GM19240 (cell line): Measurements from ENCODE around the gene PPIP5K1.
"Not testable (repeated sequence)": the region's sequence is repeated elsewhere in the genome, so short reads cannot be mapped to it uniquely, and the experiment has no call there.

ENCODE experiments used
- DNase-seq: peaks from one replicate; pipeline ENCODE4 v3.0.0; 2011; ENCODE audit warnings: low spot score; ENCODE audit not compliant: insufficient read length

Gene PPIP5K1

GRCh38 chr15:43545426-43545825 lies 44.6 kb downstream of the PPIP5K1 start:
- DNase-seq = no peak

DNA sequence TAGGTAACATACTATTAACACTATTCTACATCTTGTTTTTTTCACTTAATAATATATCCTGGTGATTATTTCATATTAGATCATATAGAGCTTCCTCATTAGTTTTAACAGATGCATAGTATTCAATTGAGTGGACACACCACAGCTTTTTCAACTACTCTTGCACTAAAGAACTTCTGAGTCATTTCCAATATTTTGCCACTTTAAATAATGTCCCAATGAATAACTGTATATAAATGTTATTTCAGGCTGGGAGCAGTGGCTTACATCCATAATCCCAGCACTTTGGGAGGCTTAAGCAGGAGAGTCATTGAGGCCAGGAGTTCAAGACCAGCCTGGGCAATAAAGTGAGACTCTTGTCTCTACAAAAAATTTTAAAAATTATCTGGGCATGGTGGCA lies 45.7 kb downstream of the PPIP5K1 start:
- no peak for DNase-seq

DNA sequence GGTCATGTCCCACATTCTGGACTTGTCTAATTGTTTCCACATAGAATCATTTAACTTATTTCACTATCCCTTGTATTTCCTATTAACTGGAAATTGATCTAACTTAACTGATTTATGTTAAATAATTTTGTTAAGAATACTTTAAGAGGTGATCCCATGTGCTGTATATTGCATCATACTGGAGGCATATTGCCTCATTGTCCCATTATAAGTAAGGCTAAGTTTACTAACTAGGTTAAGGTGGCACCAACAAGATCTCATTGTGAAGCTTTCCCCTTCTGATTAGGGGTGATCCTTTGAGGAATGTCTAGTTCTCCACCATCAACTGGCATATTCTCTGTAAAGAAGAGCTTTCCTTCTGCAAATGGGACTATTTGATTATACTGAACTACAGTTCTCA lies 48.2 kb downstream of the PPIP5K1 start:
- no peak for DNase-seq

GRCh38 chr15:43538091-43538490 lies 51.9 kb downstream of the PPIP5K1 start:
- no peak for DNase-seq

DNA sequence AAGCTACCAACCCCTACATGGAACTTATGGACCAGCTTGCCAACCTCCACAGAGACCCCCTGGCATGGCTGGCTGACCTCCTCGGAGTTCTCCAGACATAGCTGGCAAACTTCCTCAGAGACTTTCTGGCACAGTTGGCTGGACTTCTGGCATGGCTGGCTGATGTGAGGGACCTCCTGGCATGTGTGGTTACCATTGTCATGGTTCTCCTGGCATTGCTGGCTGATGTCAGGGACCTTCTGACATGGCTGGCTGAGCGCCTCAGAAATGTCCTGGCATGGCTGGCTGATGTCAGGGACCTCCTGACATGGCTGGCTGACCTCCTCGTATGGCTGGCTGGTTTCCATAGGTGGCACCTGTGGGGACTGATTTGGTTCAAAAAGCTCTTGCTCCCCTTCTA lies 55.1 kb downstream of the PPIP5K1 start:
- no peak for DNase-seq

DNA sequence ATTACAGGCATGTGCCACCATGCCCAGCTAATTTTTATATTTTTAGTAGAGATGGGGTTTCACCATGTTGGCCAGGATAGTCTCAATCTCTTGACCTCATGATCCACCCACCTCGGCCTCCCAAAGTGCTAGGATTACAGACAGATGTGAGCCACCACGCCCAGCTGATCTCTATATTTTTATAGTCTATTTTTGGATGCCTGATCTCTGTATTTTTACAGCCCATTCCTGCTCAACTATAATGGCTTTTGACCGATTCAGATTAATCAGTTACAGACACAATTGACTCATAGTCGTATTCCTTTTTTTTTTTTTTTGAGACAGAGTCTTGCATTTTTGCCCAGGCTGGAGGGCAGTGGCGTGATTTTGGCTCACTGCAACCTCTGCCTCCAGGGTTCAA lies 57.2 kb downstream of the PPIP5K1 start:
- not testable (repeated sequence) for DNase-seq

- no peak for DNase-seq
Observed at GRCh38 chr15:43531018-43531670, 58.9 kb downstream of the PPIP5K1 start.

DNA sequence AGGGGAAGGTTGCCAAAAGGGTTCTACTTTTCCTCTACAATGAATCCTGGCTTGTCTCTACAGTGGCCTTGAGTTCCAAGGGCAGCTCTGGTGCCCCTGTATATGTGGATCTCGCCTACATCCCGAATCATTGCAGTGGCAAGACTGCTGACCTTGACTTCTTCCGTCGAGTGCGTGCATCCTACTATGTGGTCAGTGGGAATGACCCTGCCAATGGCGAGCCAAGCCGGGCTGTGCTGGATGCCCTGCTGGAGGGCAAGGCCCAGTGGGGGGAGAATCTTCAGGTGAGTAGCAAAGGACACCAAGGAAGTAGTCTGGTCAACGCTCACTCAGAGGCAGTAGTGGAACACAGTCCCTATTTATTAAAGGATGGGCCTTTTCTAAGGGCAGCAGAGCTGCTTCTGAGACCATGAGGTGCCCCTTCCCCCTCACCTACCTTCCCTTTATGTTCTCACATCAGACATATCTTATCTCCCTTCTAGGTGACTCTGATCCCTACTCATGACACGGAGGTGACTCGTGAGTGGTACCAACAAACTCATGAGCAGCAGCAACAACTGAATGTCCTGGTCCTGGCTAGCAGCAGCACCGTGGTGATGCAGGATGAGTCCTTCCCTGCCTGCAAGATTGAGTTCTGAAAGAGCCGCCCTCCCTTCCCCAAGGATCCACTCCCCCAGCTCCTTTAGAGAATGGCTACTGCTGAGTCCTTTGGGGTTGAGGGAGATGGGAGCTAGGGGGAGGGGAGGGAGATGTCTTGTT lies 60.2 kb downstream of the PPIP5K1 start:
- DNase-seq = no peak

- DNase-seq = no peak
Observed at GRCh38 chr15:43529141-43529540, 60.9 kb downstream of the PPIP5K1 start.

DNA sequence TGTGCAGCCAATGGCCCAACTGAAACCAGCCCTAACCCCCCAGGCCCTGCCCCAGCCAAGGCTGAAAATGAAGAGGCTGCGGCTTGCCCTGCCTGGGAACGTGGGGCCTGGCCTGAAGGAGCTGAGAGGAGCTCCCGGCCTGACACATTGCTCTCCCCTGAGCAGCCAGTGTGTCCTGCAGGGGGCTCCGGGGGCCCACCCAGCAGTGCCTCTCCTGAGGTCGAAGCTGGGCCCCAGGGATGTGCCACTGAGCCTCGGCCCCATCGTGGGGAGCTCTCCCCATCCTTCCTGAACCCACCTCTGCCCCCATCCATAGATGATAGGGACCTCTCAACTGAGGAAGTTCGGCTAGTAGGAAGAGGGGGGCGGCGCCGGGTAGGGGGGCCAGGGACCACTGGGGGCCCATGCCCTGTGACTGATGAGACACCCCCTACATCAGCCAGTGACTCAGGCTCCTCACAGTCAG lies 61.4 kb downstream of the PPIP5K1 start:
- no peak for DNase-seq

GRCh38 chr15:43527802-43528541 lies 62.0 kb downstream of the PPIP5K1 start:
- DNase-seq = no peak

GRCh38 chr15:43527016-43527801 lies 62.8 kb downstream of the PPIP5K1 start:
- no peak for DNase-seq

DNA sequence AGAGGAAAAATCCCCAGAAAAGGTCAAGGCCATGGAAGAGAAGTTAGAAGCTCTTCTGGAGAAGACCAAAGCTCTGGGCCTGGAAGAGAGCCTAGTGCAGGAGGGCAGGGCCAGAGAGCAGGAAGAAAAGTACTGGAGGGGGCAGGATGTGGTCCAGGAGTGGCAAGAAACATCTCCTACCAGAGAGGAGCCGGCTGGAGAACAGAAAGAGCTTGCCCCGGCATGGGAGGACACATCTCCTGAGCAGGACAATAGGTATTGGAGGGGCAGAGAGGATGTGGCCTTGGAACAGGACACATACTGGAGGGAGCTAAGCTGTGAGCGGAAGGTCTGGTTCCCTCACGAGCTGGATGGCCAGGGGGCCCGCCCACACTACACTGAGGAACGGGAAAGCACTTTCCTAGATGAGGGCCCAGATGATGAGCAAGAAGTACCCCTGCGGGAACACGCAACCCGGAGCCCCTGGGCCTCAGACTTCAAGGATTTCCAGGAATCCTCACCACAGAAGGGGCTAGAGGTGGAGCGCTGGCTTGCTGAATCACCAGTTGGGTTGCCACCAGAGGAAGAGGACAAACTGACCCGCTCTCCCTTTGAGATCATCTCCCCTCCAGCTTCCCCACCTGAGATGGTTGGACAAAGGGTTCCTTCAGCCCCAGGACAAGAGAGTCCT lies 63.6 kb downstream of the PPIP5K1 start:
- no peak for DNase-seq

DNA sequence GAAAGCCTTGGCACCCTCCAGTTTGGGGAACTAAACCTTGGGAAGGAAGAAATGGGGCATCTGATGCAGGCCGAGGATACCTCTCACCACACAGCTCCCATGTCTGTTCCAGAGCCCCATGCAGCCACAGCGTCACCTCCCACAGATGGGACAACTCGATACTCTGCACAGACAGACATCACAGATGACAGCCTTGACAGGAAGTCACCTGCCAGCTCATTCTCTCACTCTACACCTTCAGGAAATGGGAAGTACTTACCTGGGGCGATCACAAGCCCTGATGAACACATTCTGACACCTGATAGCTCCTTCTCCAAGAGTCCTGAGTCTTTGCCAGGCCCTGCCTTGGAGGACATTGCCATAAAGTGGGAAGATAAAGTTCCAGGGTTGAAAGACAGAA lies 64.9 kb downstream of the PPIP5K1 start:
- DNase-seq = no peak

GRCh38 chr15:43524254-43524845 lies 65.7 kb downstream of the PPIP5K1 start:
- DNase-seq = no peak

DNA sequence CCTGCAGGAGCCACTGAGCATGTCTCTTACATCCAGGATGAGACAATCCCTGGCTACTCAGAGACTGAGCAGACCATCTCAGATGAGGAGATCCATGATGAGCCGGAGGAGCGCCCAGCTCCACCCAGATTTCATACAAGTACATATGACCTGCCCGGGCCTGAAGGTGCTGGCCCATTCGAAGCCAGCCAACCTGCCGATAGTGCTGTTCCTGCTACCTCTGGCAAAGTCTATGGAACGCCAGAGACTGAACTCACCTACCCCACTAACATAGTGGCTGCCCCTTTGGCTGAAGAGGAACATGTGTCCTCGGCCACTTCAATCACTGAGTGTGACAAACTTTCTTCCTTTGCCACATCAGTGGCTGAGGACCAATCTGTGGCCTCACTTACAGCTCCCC lies 66.4 kb downstream of the PPIP5K1 start:
- no peak for DNase-seq

DNA sequence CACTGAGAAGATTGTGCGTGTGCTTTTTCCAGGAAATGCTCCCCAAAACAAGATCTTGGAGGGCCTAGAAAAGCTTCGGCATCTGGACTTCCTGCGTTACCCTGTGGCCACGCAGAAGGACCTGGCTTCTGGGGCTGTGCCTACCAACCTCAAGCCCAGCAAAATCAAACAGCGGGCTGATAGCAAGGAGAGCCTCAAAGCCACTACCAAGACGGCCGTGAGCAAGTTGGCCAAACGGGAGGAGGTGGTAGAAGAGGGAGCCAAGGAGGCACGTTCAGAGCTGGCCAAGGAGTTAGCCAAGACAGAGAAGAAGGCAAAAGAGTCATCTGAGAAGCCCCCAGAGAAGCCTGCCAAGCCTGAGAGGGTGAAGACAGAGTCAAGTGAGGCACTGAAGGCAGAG lies 67.8 kb downstream of the PPIP5K1 start:
- no peak for DNase-seq

DNA sequence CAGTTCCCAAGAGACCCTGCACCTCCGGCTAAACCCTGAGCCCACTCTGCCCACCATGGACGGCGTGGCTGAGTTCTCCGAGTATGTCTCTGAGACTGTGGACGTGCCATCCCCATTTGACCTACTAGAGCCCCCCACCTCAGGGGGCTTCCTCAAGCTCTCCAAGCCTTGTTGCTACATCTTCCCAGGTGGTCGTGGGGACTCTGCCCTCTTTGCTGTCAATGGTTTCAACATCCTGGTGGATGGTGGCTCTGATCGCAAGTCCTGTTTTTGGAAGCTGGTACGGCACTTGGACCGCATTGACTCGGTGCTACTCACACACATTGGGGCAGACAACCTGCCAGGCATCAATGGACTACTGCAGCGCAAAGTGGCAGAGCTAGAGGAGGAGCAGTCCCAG lies 68.6 kb downstream of the PPIP5K1 start:
- DNase-seq = no peak

DNA sequence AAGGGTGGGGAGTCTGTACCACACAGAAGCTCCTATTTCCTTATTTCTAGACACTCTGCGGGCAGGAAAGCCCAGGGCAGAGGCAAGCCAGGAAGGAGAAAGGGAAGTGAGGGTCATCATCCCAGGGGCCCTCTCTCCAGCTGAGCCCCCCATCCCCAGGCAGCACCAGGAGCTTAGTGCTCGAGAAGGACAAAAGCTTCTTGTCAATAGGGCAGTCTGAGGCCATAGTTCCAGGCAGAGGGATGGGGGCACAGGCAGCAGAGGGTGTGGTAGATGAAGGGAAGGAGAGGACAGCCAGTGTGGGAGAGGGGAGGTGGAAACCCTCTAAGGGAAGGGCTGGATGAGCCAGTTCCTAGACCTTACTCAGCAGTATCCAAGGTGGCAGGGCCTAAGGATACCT lies 69.9 kb downstream of the PPIP5K1 start:
- no peak for DNase-seq

DNA sequence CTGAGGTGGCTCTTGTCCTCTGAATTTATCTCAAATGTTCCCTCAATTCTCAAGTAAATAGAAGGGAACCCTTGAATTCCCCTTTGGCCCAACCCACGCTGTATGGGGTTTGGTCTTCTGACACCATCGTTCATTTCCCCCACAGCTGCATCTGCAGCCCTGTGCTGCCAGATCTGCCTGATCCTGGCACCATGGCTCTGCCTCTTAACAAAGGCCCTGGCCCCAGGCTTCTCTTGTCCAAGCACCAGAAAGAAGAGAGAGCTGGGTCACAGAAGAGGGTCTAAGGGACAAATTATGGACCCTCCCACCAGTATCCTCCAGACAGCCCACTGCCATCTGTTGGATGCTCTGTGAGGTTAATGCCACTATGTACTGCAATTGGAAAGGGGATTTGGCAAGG lies 70.8 kb downstream of the PPIP5K1 start:
- no peak for DNase-seq
